ENCODE measurements around the gene CLIC4. TPM values are rescaled to one million over a fixed set of nuclear protein-coding genes. Genes with fewer than 3 reads are reported as not detected.
A peak's percentile ranks its signal among the peaks of the same experiment; 100 is the strongest.

The CLIC4 gene
- total RNA-seq, 1 donor from 2014 or later = 325 TPM

GRCh38 chr1:24748191-24749121 is 3.2 kb downstream of the CLIC4 start:
- Histone ChIP-seq H3K9me3 (replicated peaks) (no peaks in the 10 kb centered on the region), H3K36me3 (peaks cover 4% of the 10 kb centered on the region), H3K27me3 (ENCODE audit: low read depth) (no peaks in the 10 kb centered on the region), H3K4me3 (peak overlapping the region; percentile 98), H3K27ac (replicated peaks) (peak overlapping the region; percentile 98), H3K4me1 (peaks cover 94% of the 10 kb centered on the region)
- intact Hi-C loops (cut with micrococcal nuclease) = loop anchor here (10.0 kb wide), 1 partner anchor 54 kb away; no protein-coding TSS in a partner anchor
- TF ChIP-seq, protein P1, sequence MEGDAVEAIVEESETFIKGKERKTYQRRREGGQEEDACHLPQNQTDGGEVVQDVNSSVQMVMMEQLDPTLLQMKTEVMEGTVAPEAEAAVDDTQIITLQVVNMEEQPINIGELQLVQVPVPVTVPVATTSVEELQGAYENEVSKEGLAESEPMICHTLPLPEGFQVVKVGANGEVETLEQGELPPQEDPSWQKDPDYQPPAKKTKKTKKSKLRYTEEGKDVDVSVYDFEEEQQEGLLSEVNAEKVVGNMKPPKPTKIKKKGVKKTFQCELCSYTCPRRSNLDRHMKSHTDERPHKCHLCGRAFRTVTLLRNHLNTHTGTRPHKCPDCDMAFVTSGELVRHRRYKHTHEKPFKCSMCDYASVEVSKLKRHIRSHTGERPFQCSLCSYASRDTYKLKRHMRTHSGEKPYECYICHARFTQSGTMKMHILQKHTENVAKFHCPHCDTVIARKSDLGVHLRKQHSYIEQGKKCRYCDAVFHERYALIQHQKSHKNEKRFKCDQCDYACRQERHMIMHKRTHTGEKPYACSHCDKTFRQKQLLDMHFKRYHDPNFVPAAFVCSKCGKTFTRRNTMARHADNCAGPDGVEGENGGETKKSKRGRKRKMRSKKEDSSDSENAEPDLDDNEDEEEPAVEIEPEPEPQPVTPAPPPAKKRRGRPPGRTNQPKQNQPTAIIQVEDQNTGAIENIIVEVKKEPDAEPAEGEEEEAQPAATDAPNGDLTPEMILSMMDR (IDR thresholded peaks at IDR 0.05; ENCODE audit: borderline replicate concordance) = no peak
- no peak for DNase-seq

DNA sequence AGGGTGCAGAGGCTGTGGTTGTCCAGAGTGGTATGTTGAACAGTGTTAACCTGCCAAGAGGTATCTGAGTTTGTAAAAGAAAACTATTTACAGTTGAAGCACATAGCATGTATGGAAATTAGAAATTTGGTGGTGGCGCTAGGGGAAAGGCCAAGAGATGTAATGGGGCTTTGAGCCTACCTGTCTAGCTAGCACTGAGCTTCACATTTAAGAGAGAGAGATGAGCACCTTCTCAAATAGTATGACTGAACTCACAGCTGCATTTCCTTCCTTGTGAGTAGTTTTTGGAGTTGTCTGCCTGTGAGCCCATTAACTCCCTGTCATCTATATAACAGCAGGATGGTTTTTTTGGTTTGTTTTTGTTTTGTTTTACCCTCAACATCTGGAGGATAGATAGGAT is 4.0 kb downstream of the CLIC4 start:
- H3K4me1 ChIP-seq = peaks cover 94% of the 10 kb centered on the region
- peaks cover 4% of the 10 kb centered on the region for H3K36me3 ChIP-seq
- intact Hi-C loops (cut with micrococcal nuclease) = loop anchor here (10.0 kb wide), 1 partner anchor 54 kb away; no protein-coding TSS in a partner anchor

GRCh38 chr1:24749886-24750285 is 4.6 kb downstream of the CLIC4 start:
- intact Hi-C loops (cut with micrococcal nuclease) = loop anchor here (10.0 kb wide), 1 partner anchor 55 kb away; no protein-coding TSS in a partner anchor
- H3K36me3 ChIP-seq = peaks cover 4% of the 10 kb centered on the region
- peaks cover 95% of the 10 kb centered on the region for H3K4me1 ChIP-seq
- DNase-seq = no peak
- no peaks in the 10 kb centered on the region for H3K27me3 ChIP-seq (ENCODE audit: low read depth)
- no peaks in the 10 kb centered on the region for H3K9me3 ChIP-seq (replicated peaks)
- peak overlapping the region; percentile 98 for H3K27ac ChIP-seq (replicated peaks)
- H3K4me3 ChIP-seq = peak overlapping the region; percentile 98
- TF ChIP-seq, protein P1 (IDR thresholded peaks at IDR 0.05; ENCODE audit: borderline replicate concordance) = no peak

More for the DNA sequence above, 4.0 kb downstream of the CLIC4 start:
- DNase-seq = no peak
- TF ChIP-seq, protein P1 (IDR thresholded peaks at IDR 0.05; ENCODE audit: borderline replicate concordance) = no peak
- H3K27ac ChIP-seq (replicated peaks) = peak overlapping the region; percentile 98
- H3K9me3 ChIP-seq (replicated peaks) = no peaks in the 10 kb centered on the region
- H3K27me3 ChIP-seq (ENCODE audit: low read depth) = no peaks in the 10 kb centered on the region
- H3K4me3 ChIP-seq = peak overlapping the region; percentile 98

DNA sequence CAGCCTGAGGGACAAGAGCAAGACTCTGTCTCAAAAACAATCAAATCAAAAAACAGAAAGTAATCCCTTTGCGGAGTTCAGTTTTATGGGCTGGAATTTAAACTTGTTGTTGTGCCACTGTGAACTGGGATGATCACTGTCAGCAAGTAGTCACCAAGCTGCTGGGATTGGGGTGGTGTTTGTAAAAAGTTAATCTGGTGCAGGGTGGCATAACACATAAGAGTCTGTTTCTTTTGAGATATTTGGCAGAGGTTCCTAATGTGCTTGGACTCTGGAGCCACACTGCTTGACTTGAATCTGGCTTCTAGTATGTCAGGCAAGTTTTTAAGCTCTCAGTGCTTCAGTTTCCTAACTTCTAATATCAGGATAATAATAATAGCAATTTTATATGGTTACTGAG is 6.6 kb downstream of the CLIC4 start:
- no peak for DNase-seq
- H3K9me3 ChIP-seq (replicated peaks) = no peaks in the 10 kb centered on the region
- peaks cover 81% of the 10 kb centered on the region for H3K4me1 ChIP-seq
- intact Hi-C loops (cut with micrococcal nuclease) = no loop called here
- no peaks in the 10 kb centered on the region for H3K27me3 ChIP-seq (ENCODE audit: low read depth)
- H3K27ac ChIP-seq (replicated peaks) = peak overlapping the region; percentile 98
- TF ChIP-seq, protein P1 (IDR thresholded peaks at IDR 0.05; ENCODE audit: borderline replicate concordance) = no peak
- H3K4me3 ChIP-seq = peak overlapping the region; percentile 29
- H3K36me3 ChIP-seq = peaks cover 4% of the 10 kb centered on the region

DNA sequence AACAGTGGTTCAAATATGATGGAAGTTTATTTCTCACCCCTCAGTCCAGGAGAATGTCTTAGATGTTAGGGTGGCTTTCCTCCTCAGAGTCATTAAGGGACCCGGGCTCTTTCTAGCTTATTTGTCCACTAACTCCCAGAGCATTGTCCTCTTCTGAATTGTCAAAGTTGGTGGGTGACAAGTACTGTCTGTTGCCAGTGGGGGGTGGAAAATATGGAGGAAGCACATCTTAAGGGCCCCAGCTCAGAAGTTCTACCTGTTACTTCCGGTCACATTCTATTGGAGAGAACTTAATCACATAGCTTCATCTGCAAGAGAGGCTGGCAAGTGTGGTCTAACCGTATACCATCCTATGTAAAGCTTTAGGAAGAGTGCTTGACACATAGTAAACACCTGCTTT is 7.1 kb downstream of the CLIC4 start:
- TF ChIP-seq, protein P1 (IDR thresholded peaks at IDR 0.05; ENCODE audit: borderline replicate concordance) = no peak

More for the DNA sequence above, 7.1 kb downstream of the CLIC4 start:
- Histone ChIP-seq H3K4me1 (peaks cover 77% of the 10 kb centered on the region), H3K9me3 (replicated peaks) (no peaks in the 10 kb centered on the region), H3K4me3 (peak overlapping the region; percentile 29), H3K27ac (replicated peaks) (peak overlapping the region; percentile 98), H3K27me3 (ENCODE audit: low read depth) (no peaks in the 10 kb centered on the region), H3K36me3 (peaks cover 4% of the 10 kb centered on the region)
- intact Hi-C loops (cut with micrococcal nuclease) = no loop called here
- no peak for DNase-seq
